Measurements from ENCODE around the gene ERG28. TPM values are rescaled to one million over a fixed set of nuclear protein-coding genes. Genes with fewer than 3 reads are reported as not detected.

ERG28 gene
- total RNA-seq, 2 experiments from 2014 or later, result 13.4 to 14.9 TPM

Other genes starting within 250 kb of the ERG28 start
- gene JDP2, start 232.9 kb downstream of the ERG28 start, total RNA-seq, result 1 to 10 TPM; 1.3 to 1.4 TPM
- gene BATF, start 138.4 kb downstream of the ERG28 start, total RNA-seq, result 10 to 100 TPM; 46.4 to 47.0 TPM
- gene FLVCR2, start 82.3 kb downstream of the ERG28 start, total RNA-seq, result 1 to 10 TPM in 1 of 2 experiments, under 1 TPM in 1; 0.50 to 4.4 TPM
- gene TTLL5, start 370 bp upstream of the ERG28 start, total RNA-seq, result 10 to 100 TPM; 23.6 to 27.2 TPM

All from activated CD8-positive, alpha-beta T cell treated with anti-CD3 and anti-CD28 coated beads for 36 hours (primary cell).